Measurements from ENCODE around the gene AMN. TPM values are rescaled to one million over a fixed set of nuclear protein-coding genes. Genes with fewer than 3 reads are reported as not detected.

Gene AMN
- polyA plus RNA-seq, 5 donors, result 0.35 to 1.5 (median 1.0) TPM

DNA sequence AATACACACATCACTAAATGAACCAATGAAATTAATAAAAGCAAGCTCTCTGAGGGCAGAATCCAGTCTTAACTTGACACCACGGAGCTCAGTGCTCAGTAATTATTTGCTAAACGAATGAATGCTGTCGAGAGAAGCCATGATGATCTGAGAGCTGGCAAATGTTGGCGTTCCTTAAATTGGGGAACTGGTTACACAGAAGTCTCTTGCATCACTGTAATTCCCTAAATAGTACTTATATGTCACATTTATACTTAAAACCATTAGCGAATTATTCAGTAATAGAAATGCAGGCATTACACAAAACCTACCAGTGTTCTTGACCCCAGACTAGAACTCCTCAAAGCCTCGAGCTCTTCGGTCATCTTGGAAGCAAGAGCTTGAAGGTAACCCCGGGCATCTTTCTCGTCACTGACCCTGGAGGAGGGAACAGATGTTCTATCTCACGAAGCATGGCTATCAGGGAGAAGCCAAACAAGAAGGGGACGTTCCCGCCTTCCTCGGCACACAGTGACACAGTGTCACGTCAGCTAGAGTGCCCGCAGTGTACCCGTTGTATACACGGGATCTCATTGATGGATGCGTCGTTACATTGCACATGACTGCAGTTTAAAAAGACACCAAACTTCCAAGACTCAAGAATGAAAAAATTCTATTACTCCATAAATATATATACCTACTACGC lies 43.6 kb downstream of the AMN start:
- DNase-seq, result no peak

GRCh38 chr14:102966681-102967505 lies 44.4 kb downstream of the AMN start:
- DNase-seq, result no peak

GRCh38 chr14:102967506-102967795 lies 45.0 kb downstream of the AMN start:
- no peak for DNase-seq

GRCh38 chr14:102968306-102968705 lies 45.8 kb downstream of the AMN start:
- no peak for DNase-seq

DNA sequence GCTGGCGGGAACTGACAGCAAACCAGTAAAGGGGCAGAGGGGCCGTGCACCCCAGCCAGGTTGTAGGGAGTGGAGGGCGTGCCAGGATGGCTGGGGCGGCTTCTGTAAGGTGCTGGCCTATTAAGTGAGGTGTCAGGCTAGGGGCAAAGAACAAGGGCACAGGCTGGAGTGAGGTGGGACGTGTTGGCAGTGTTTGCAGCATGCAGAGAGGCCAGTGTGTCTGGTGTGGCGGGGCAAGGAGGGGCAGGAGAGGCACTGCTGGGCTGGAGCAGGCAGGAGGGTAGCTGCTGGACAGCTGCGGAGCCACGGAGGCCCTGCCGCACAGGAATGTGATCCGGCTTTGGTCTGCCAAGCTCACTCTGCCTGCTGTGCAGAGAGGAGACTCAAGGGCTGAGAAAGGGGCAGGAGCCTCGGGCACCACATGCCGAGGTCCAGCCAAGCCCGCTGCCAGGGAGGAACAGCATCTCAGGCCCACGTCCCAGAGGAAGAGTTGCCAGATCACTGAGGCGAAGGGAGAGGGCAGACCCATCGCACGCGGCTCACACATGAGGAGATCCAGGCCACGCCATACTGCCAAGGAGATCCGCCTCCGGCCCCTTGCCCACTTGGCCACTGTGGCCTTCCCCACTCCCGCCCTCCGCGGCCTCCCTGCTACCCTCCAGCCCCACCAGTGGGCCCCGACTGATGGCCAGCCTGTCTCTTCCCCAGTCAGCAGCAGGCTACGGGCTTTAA lies 46.8 kb downstream of the AMN start:
- DNase-seq, result no peak

GRCh38 chr14:102969901-102970300 lies 47.4 kb downstream of the AMN start:
- DNase-seq, result no peak

- no peak for DNase-seq
Measured at GRCh38 chr14:102970496-102970895, 48.0 kb downstream of the AMN start.

DNA sequence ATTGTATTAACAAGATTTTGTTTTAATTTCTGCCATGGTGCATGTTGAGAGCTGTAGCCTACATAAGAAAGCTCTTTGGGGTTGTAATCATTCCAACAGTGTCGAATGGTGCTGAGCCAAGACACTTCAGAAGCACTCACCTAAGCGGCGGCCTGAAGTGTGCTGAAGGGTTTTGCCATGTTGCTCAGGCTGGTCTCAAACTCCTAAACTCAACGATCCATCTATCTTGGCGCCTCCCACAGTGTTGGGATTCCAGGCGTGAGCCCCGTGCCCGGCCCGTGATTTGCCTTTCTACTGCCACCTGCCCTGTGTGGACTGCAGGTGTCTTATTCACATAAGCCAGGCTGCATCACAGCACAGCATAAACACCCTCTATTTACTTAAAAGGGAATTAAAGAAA lies 48.9 kb downstream of the AMN start:
- DNase-seq, result no peak

- no peak for DNase-seq
Measured at GRCh38 chr14:102971836-102972606, 49.6 kb downstream of the AMN start.

GRCh38 chr14:102973706-102974285 lies 51.3 kb downstream of the AMN start:
- DNase-seq, result no peak

GRCh38 chr14:102975662-102976061 lies 53.2 kb downstream of the AMN start:
- no peak for DNase-seq

DNA sequence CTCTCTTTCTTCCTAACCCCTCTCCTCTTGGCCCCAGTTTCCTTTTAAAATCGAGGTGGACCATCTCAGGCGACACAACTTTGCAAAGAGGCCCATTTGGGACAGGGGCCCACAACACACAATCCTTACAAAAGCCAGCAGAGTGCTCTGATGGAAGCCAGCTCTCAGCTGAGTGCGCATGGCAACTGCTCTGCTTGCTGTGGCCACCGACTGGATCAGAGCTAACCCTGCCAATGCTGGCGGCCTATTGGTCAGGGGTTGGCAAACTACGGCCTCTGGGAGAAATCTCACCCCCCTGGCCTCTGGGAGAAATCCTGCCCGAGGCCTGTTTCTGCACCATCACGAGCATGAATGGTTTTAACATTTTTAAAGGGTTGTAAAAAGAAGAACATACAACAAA lies 55.0 kb downstream of the AMN start:
- no peak for DNase-seq

DNA sequence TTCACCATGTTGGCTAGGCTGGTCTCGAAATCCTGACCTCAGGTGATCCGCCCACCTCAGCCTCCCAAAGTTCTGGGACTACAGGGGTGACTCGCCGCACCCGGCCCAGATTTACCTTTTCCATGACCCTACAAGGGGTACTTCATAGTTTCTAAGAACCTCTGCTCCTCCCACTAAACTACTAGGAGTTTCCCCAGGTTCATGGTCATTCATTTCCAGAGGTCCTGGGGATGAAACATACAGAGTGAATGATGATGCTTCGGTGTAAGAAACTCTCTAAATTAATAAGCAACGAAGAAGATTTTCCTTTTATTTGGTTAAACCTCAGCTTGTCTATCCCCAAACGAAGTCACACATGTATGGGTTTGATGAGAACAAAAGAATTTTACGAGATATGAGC lies 56.9 kb downstream of the AMN start:
- DNase-seq, result no peak

- DNase-seq, result no peak
Measured at GRCh38 chr14:102980409-102980810, 57.9 kb downstream of the AMN start.

Other genes starting within 250 kb of the AMN start
- gene TRAF3, start 145.2 kb upstream of the AMN start, polyA plus RNA-seq (ENCODE audit: insufficient read depth in 1 of 5, insufficient read length in 5 of 5, low replicate concordance in 1 of 5), result 10 to 100 TPM; 10.5 to 13.1 (median 10.9) TPM
- gene CDC42BPB, start 134.9 kb downstream of the AMN start, polyA plus RNA-seq (ENCODE audit: insufficient read depth in 1 of 5, insufficient read length in 5 of 5, low replicate concordance in 1 of 5), result 10 to 100 TPM; 59.3 to 80.3 (median 69.9) TPM
- not detected for gene LBHD2, start 161.5 kb downstream of the AMN start, polyA plus RNA-seq (ENCODE audit: insufficient read depth in 1 of 5, insufficient read length in 5 of 5, low replicate concordance in 1 of 5)
- gene EXOC3L4, start 172.1 kb downstream of the AMN start, polyA plus RNA-seq (ENCODE audit: insufficient read depth in 1 of 5, insufficient read length in 5 of 5, low replicate concordance in 1 of 5), result 1 to 10 TPM; 2.2 to 5.2 (median 4.2) TPM
- gene TNFAIP2, start 200.8 kb downstream of the AMN start, polyA plus RNA-seq (ENCODE audit: insufficient read depth in 1 of 5, insufficient read length in 5 of 5, low replicate concordance in 1 of 5), result 10 to 100 TPM; 25.6 to 41.7 (median 35.6) TPM